MCF 10A (cell line): ENCODE data around the gene OR51I2. TPM values are rescaled to one million over a fixed set of nuclear protein-coding genes. Genes with fewer than 3 reads are reported as not detected.

Experiments used
- BruUV-seq: library from RNA; stranded (reverse); fragments of 400-500 nt; replicated peaks from 2 replicates; lab custom pipeline; 2021; lab: Mats Ljungman, UMichigan
- CTCF ChIA-PET: fragments of 300-600 bp; sonication (Branson Sonifier 250); formaldehyde crosslinking; extraction: SDS; loops from one replicate; lab custom pipeline; 2021; ENCODE audit warnings: antibody characterized with exemption, inconsistent platforms; lab: Yijun Ruan, JAX
- POLR2A ChIA-PET: fragments of 300-600, 350-650 bp; sonication (Branson Sonifier 250); formaldehyde crosslinking; extraction: SDS; loops from one replicate; lab custom pipeline; 2020; ENCODE audit warnings: antibody characterized with exemption, inconsistent platforms; lab: Yijun Ruan, JAX
- DNase-seq: peaks from one replicate; pipeline ENCODE4 v3.0.0-alpha.2; 2018; ENCODE audit not compliant: unreplicated experiment
- H3K27ac Mint-ChIP-seq: one replicate; pipeline ENCODE4 v1.8.0; 2022; ENCODE audit warnings: mild to moderate bottlenecking, low read depth, mixed read lengths; ENCODE audit not compliant: unreplicated experiment
- H3K27me3 Mint-ChIP-seq: one replicate; pipeline ENCODE4 v1.8.0; 2022; ENCODE audit warnings: mixed read lengths; ENCODE audit not compliant: insufficient read depth, unreplicated experiment
- H3K36me3 Mint-ChIP-seq: one replicate; pipeline ENCODE4 v1.8.0; 2022; ENCODE audit warnings: mild to moderate bottlenecking, moderate library complexity, mixed read lengths; ENCODE audit not compliant: insufficient read depth, unreplicated experiment
- H3K4me1 Mint-ChIP-seq: one replicate; pipeline ENCODE4 v1.8.0; 2022; ENCODE audit warnings: mixed read lengths; ENCODE audit not compliant: insufficient read depth, unreplicated experiment
- H3K4me3 Mint-ChIP-seq: one replicate; pipeline ENCODE4 v1.8.0; 2022; ENCODE audit warnings: mild to moderate bottlenecking, moderate library complexity, mixed read lengths; ENCODE audit not compliant: unreplicated experiment
- H3K9me3 Mint-ChIP-seq: one replicate; pipeline ENCODE4 v1.8.0; 2022; ENCODE audit warnings: mixed read lengths; ENCODE audit not compliant: unreplicated experiment
- CTCF ChIP-seq: fragments of 200-600 bp; IDR thresholded peaks from one replicate; pipeline ENCODE4 v1.8.0; 2022; ENCODE audit warnings: antibody characterized with exemption, mild to moderate bottlenecking; ENCODE audit not compliant: unreplicated experiment
- intact Hi-C: fragments of 100-400 bp; cut with micrococcal nuclease; formaldehyde crosslinking; loops from 2 replicates; pipeline ENCODE4 v1.14.1; 2022
- total RNA-seq: library from RNA; stranded (reverse); gene quantifications from 2 replicates; pipeline ENCODE4 v1.2.3, GENCODE V29; 2022

The OR51I2 gene
- total RNA-seq, 1 experiment from 2014 or later, result not detected

- no peak overlapping the region for H3K4me3 Mint-ChIP-seq
- H3K4me1 Mint-ChIP-seq, result no peaks in the 10 kb centered on the region
- no peak overlapping the region for H3K27ac Mint-ChIP-seq
- H3K9me3 Mint-ChIP-seq, result no peaks in the 10 kb centered on the region
- no peak for TF ChIP-seq CTCF
- DNase-seq, result no peak
- no TSS peak for BruUV-seq
- H3K27me3 Mint-ChIP-seq, result peaks cover 38% of the 10 kb centered on the region
- CTCF ChIA-PET, result no interaction called here
- no peaks in the 10 kb centered on the region for H3K36me3 Mint-ChIP-seq
- intact Hi-C loops, result no loop called here
- POLR2A ChIA-PET, result no interaction called here
These were observed 40.6 kb downstream of the OR51I2 start for GRCh38 chr11:5489576-5490357.

GRCh38 chr11:5499671-5500070 lies 50.5 kb downstream of the OR51I2 start:
- H3K4me1 Mint-ChIP-seq, result no peaks in the 10 kb centered on the region
- no peak for DNase-seq
- no peaks in the 10 kb centered on the region for H3K9me3 Mint-ChIP-seq
- BruUV-seq, result no TSS peak
- peaks cover 14% of the 10 kb centered on the region for H3K27me3 Mint-ChIP-seq
- no peak overlapping the region for H3K27ac Mint-ChIP-seq
- H3K4me3 Mint-ChIP-seq, result no peak overlapping the region
- CTCF ChIA-PET, result no interaction called here
- no peaks in the 10 kb centered on the region for H3K36me3 Mint-ChIP-seq
- intact Hi-C loops, result no loop called here
- TF ChIP-seq CTCF, result no peak
- POLR2A ChIA-PET, result no interaction called here

- H3K9me3 Mint-ChIP-seq, result no peaks in the 10 kb centered on the region
- CTCF ChIA-PET, result interaction anchor here (0.6 kb wide), 1 partner anchor 827 kb away, joined by 4 read pairs; no protein-coding TSS in a partner anchor
- no peak for TF ChIP-seq CTCF
- no TSS peak for BruUV-seq
- DNase-seq, result no peak
- POLR2A ChIA-PET, result no interaction called here
- H3K27ac Mint-ChIP-seq, result no peak overlapping the region
- no peaks in the 10 kb centered on the region for H3K36me3 Mint-ChIP-seq
- intact Hi-C loops, result no loop called here
- no peaks in the 10 kb centered on the region for H3K4me1 Mint-ChIP-seq
- no peak overlapping the region for H3K4me3 Mint-ChIP-seq
- H3K27me3 Mint-ChIP-seq, result peaks cover 14% of the 10 kb centered on the region
These were observed 51.3 kb downstream of the OR51I2 start for GRCh38 chr11:5500393-5500801.

- no peaks in the 10 kb centered on the region for H3K4me1 Mint-ChIP-seq
- no TSS peak for BruUV-seq
- intact Hi-C loops, result no loop called here
- ChIA-PET POLR2A (no interaction called here), CTCF (interaction anchor here (0.6 to 1.3 kb wide), 4 partner anchors 11 to 1002 kb away, joined by 3 to 5 read pairs (median 3); no protein-coding TSS in a partner anchor)
- no peak overlapping the region for H3K27ac Mint-ChIP-seq
- H3K9me3 Mint-ChIP-seq, result no peaks in the 10 kb centered on the region
- TF ChIP-seq CTCF, result no peak
- DNase-seq, result no peak
- no peaks in the 10 kb centered on the region for H3K36me3 Mint-ChIP-seq
- H3K27me3 Mint-ChIP-seq, result peaks cover 14% of the 10 kb centered on the region
- no peak overlapping the region for H3K4me3 Mint-ChIP-seq
These were observed 55.3 kb downstream of the OR51I2 start for GRCh38 chr11:5504403-5504921.
